ENCODE data around the gene CACNA1H.
"Not testable (repeated sequence)": the region's sequence is repeated elsewhere in the genome, so short reads cannot be mapped to it uniquely, and the experiment has no call there.

Gene CACNA1H

GRCh38 chr16:1215574-1216295 is 62.8 kb downstream of the CACNA1H start:
- no peak for DNase-seq

GRCh38 chr16:1216296-1216619 is 63.4 kb downstream of the CACNA1H start:
- DNase-seq, result no peak

GRCh38 chr16:1216681-1217400 is 63.9 kb downstream of the CACNA1H start:
- DNase-seq, result no peak

- no peak for DNase-seq
Measured at GRCh38 chr16:1217526-1217925, 64.6 kb downstream of the CACNA1H start.

GRCh38 chr16:1218061-1218929 is 65.4 kb downstream of the CACNA1H start:
- no peak for DNase-seq

- no peak for DNase-seq
Measured at GRCh38 chr16:1218930-1219611, 66.2 kb downstream of the CACNA1H start.

- no peak for DNase-seq
Measured at GRCh38 chr16:1220098-1220728, 67.3 kb downstream of the CACNA1H start.

GRCh38 chr16:1220841-1221627 is 68.1 kb downstream of the CACNA1H start:
- no peak for DNase-seq

- no peak for DNase-seq
Measured at GRCh38 chr16:1221628-1222552, 69.0 kb downstream of the CACNA1H start.

GRCh38 chr16:1222553-1223354 is 69.8 kb downstream of the CACNA1H start:
- DNase-seq, result no peak

- DNase-seq, result no peak
Measured at GRCh38 chr16:1223355-1224214, 70.7 kb downstream of the CACNA1H start.

- DNase-seq, result no peak
Measured at GRCh38 chr16:1224558-1224957, 71.7 kb downstream of the CACNA1H start.

GRCh38 chr16:1225051-1225451 is 72.1 kb downstream of the CACNA1H start, which contains the start of gene TPSG1:
Gene TPSG1, minus strand, starts transcription at chr16:1225268. Its CDS starts 16 bp downstream, at chr16:1225252.
- DNase-seq, result no peak

- not testable (repeated sequence) for DNase-seq
Measured at GRCh38 chr16:1225728-1226311, 72.9 kb downstream of the CACNA1H start.

- not testable (repeated sequence) for DNase-seq
Measured at GRCh38 chr16:1226692-1227091, 73.8 kb downstream of the CACNA1H start.

- not testable (repeated sequence) for DNase-seq
Measured at GRCh38 chr16:1228227-1228626, 75.3 kb downstream of the CACNA1H start.

GRCh38 chr16:1229476-1229875 is 76.6 kb downstream of the CACNA1H start:
- not testable (repeated sequence) for DNase-seq

GRCh38 chr16:1230084-1230470 is 77.2 kb downstream of the CACNA1H start, which contains the start of gene TPSB2:
Gene TPSB2, minus strand, starts transcription at chr16:1230184. Its CDS starts 233 bp downstream, at chr16:1229951.
- DNase-seq, result not testable (repeated sequence)
